Measurements from ENCODE around the gene CRYBA2. TPM values are rescaled to one million over a fixed set of nuclear protein-coding genes. Genes with fewer than 3 reads are reported as not detected.

The CRYBA2 gene
- total and polyA plus RNA-seq, 10 donors = not detected

- H3K27me3 ChIP-seq (replicated peaks in 1 of 7) = peaks cover 19 to 100% (median 84%) of the 10 kb centered on the region in 7 donors
- TF ChIP-seq CTCF (IDR thresholded peaks at IDR 0.05 in 8 of 11, conservative IDR thresholded peaks at IDR 0.05 in 3 of 11) (no peak), POLR2AphosphoS5 (IDR thresholded peaks at IDR 0.05) (no peak), POLR2A (IDR thresholded peaks at IDR 0.05) (no peak)
Observed at GRCh38 chr2:218982586-218983262, 10.5 kb downstream of the CRYBA2 start.

GRCh38 chr2:218981881-218982585, 11.2 kb downstream of the CRYBA2 start:
- Histone ChIP-seq H3K36me3 (no peaks in the 10 kb centered on the region), H3K27me3 (replicated peaks in 1 of 7) (peaks cover 16 to 100% (median 78%) of the 10 kb centered on the region in 7 donors), H3K9me3 (no peaks in the 10 kb centered on the region), H3K4me3 (peak overlapping the region; percentile 13 to 66 (median 25)), H3K27ac (no peak overlapping the region), H3K4me1 (peaks cover 33 to 64% (median 53%) of the 10 kb centered on the region in 6 donors)
- WGBS, 5 donors = 1 to 3% (median 2%) methylated on average over 19 to 69 of the region's 69 CpGs
- intact Hi-C loops (cut with DNase I; ENCODE audit: low total_unique reads) = no loop called here
- TF ChIP-seq POLR2AphosphoS5 (IDR thresholded peaks at IDR 0.05) (peak in 2 of 3 donors; percentile 21 to 55), CTCF (IDR thresholded peaks at IDR 0.05 in 8 of 11, conservative IDR thresholded peaks at IDR 0.05 in 3 of 11) (no peak), POLR2A (IDR thresholded peaks at IDR 0.05) (no peak)
- peak; percentile 76 for DNase-seq

More at GRCh38 chr2:218982586-218983262, 10.5 kb downstream of the CRYBA2 start:
- DNase-seq = no peak
- no peaks in the 10 kb centered on the region for H3K36me3 ChIP-seq
- peak overlapping the region in 4 of 8 donors; percentile 18 to 66 (median 20) for H3K4me3 ChIP-seq
- no peak overlapping the region for H3K27ac ChIP-seq
- H3K4me1 ChIP-seq = peaks cover 33 to 64% (median 53%) of the 10 kb centered on the region in 6 donors
- WGBS, 5 donors = 6 to 9% (median 7%) methylated on average over 15 to 28 of the region's 28 CpGs
- intact Hi-C loops (cut with DNase I; ENCODE audit: low total_unique reads) = no loop called here
- H3K9me3 ChIP-seq = no peaks in the 10 kb centered on the region

GRCh38 chr2:218981390-218981880, 11.8 kb downstream of the CRYBA2 start:
- intact Hi-C loops (cut with DNase I; ENCODE audit: low total_unique reads) = no loop called here
- Histone ChIP-seq H3K4me1 (peaks cover 33 to 64% (median 53%) of the 10 kb centered on the region in 6 donors), H3K27me3 (replicated peaks in 1 of 7) (peaks cover 14 to 100% (median 72%) of the 10 kb centered on the region in 7 donors), H3K36me3 (no peaks in the 10 kb centered on the region), H3K4me3 (peak overlapping the region; percentile 13 to 66 (median 24)), H3K27ac (no peak overlapping the region), H3K9me3 (no peaks in the 10 kb centered on the region)
- DNase-seq = peak; percentile 71
- WGBS, 5 donors = 1 to 11% (median 3%) methylated on average over 15 to 46 of the region's 46 CpGs
- TF ChIP-seq POLR2A (IDR thresholded peaks at IDR 0.05) = no peak
- no peak for TF ChIP-seq CTCF (IDR thresholded peaks at IDR 0.05 in 8 of 11, conservative IDR thresholded peaks at IDR 0.05 in 3 of 11)
- no peak for TF ChIP-seq POLR2AphosphoS5 (IDR thresholded peaks at IDR 0.05)
